Fibroblast of mammary gland (primary cell): ENCODE data around the gene ACAD9.
A peak's percentile ranks its signal among the peaks of the same experiment; 100 is the strongest.

ENCODE experiments used
- DNase-seq: peaks from one replicate; pipeline ENCODE4 v3.0.0-alpha.2; 2010; ENCODE audit warnings: low read depth
- H3K4me3 ChIP-seq: 2 replicates; pipeline ENCODE4 v1.5.1; 2011; ENCODE audit warnings: low read depth, mild to moderate bottlenecking, low read length, moderate library complexity; ENCODE audit not compliant: control insufficient read depth
- CTCF ChIP-seq: conservative IDR thresholded peaks from 2 replicates; pipeline ENCODE4 v1.5.1; 2011; ENCODE audit warnings: low read depth, low read length, inconsistent platforms; ENCODE audit not compliant: control insufficient read depth, insufficient read depth

The ACAD9 gene

GRCh38 chr3:128845119-128845777 lies 34.2 kb upstream of the ACAD9 start:
- H3K4me3 ChIP-seq, result peak overlapping the region; percentile 40
- DNase-seq, result no peak
- TF ChIP-seq CTCF, result no peak

GRCh38 chr3:128845778-128846485 lies 33.5 kb upstream of the ACAD9 start:
- peak; percentile 63 for DNase-seq
- peak; percentile 44 for TF ChIP-seq CTCF
- peak overlapping the region; percentile 40 for H3K4me3 ChIP-seq

GRCh38 chr3:128846486-128846891 lies 32.9 kb upstream of the ACAD9 start:
- no peak overlapping the region for H3K4me3 ChIP-seq
- DNase-seq, result no peak
- no peak for TF ChIP-seq CTCF

- H3K4me3 ChIP-seq, result no peak overlapping the region
- DNase-seq, result no peak
- no peak for TF ChIP-seq CTCF
Observed at GRCh38 chr3:128847666-128848370, 31.6 kb upstream of the ACAD9 start.

- TF ChIP-seq CTCF, result no peak
- no peak overlapping the region for H3K4me3 ChIP-seq
- no peak for DNase-seq
Observed at GRCh38 chr3:128848936-128849335, 30.5 kb upstream of the ACAD9 start.

- TF ChIP-seq CTCF, result peak; percentile 29
- DNase-seq, result peak; percentile 47
- H3K4me3 ChIP-seq, result no peak overlapping the region
Observed at GRCh38 chr3:128849911-128850455, 29.4 kb upstream of the ACAD9 start.
